ENCODE results near the gene TAPBP.
"Not testable (repeated sequence)": the region's sequence is repeated elsewhere in the genome, so short reads cannot be mapped to it uniquely, and the experiment has no call there.

Gene TAPBP

DNA sequence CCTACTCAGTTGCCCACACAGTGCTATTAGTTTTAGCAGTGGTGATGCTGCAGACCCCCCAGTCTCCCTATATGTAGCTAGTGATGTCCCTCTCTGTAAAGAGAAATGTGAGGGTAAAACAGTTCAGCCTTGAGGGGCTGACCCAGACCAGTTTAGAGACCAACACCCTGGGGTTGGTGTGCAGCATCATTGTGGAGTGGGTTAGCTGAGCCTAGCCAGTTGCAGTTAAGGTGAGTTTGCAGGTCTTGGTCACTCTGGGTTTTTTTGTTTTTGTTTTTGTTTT, 37.4 kb downstream of the TAPBP start:
- no peak for DNase-seq (ENCODE audit: low spot score)

DNA sequence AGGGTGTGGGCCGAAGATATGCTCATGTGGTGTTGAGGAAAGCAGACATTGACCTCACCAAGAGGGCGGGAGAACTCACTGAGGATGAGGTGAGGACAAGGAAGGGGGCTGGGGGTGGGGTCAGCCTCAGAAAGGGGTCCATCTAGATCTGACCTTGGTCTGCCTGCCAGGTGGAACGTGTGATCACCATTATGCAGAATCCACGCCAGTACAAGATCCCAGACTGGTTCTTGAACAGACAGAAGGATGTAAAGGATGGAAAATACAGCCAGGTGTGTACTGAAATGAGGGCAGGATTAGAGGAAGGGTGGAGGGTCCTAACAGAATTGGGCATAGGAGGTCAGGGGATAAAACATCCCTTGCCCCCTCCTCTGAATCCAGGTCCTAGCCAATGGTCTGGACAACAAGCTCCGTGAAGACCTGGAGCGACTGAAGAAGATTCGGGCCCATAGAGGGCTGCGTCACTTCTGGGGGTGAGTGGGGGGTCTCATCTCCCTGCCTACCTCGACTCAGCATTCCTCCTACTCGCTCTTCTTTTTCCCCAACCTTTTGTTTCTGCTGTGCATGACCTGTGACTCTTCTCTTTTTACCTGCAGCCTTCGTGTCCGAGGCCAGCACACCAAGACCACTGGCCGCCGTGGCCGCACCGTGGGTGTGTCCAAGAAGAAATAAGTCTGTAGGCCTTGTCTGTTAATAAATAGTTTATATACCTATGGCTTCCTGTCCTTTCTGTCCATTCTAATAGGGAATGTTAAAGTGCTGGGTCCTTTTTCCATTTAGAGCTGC, 37.9 kb downstream of the TAPBP start:
- not testable (repeated sequence) for DNase-seq (ENCODE audit: low spot score)

GRCh38 chr6:33273924-33274902, 39.7 kb downstream of the TAPBP start:
- no peak for DNase-seq (ENCODE audit: low spot score)

DNA sequence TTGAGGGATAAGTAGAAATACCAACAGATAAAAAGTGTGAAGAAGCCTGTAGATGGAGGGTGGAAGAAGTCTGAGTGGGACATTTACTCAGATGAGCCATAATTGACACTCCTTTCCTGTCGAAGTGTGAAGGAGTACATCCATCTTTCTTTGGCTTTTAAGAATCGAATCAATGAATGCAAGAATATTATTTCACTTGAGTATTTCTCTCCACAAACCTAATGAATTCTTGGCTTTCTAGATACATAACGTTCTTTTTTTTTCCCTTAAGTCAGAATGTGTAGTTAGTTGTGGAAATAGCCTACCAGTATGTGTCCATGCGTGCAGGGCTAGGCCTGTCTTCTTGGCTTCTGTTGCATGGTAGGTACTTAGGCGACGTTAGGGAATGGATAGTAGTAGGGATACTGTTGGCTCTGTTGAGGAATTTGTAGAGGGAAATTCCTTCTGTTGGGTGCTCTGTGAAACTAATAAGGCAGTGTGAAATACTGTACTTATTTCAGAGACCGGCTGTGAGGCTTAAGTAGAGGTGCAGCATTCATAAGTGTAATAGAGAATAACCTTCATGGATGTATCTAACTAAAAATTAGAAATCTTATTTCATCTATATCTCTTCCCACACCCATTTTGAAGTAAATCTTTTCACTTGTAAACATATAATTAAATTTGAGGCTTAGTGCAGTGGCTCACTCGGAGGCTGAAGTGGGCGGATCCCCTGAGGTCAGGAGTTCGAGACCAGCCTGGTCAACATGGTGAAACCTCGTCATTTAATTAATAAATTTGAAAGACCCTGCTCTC, 40.6 kb downstream of the TAPBP start:
- DNase-seq (ENCODE audit: low spot score), result no peak

- DNase-seq (ENCODE audit: low spot score), result no peak
These were observed 41.4 kb downstream of the TAPBP start for GRCh38 chr6:33272275-33273128.

DNA sequence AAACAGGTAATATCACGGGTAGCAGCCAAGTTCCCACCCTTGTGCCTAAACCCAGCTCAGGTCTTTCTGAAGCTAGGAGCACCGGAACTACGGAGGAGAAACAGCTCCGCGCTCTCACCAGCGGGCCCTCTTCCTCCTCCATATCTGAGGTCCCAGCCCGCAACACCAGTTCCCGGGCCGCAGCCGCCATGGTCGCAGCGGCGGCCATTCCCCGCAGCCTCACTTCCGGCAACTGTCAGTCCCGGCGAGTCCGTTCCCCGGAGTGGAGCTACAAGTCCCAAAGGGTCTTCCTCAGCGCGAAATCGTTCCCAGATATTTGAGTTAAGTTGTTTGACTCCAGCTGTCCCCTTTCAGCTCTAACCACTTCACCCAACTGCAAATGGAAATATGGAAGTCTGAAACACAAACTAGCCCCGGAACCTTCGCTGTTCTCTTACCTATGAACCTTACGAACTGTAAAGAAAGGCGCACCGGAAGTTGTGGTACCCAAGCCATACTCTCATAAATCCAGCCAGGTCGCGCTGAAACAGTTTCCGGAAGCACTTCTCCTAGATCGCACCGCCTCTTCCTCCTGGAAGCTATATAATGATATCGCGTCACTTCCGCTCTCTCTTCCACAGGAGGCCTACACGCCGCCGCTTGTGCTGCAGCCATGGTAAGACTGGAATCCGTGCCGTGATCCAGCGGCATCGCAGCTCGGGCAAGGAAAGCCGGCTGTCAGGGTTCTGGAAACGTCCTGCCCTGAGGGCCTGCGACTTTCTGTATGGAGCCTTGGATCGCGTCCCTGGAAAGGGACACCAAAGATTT, 42.2 kb downstream of the TAPBP start, which contains the start of the genes RPS18 and VPS52:
RPS18 (plus strand) TSS at position 608 of the 807 bp plus-strand sequence; CDS start at position 653, 45 bp downstream.
VPS52 (minus strand) TSS at position 409 of the 807 bp plus-strand sequence; CDS start at position 208, 201 bp downstream.
- DNase-seq (ENCODE audit: low spot score), result peak; percentile 93

- no peak for DNase-seq (ENCODE audit: low spot score)
These were observed 42.8 kb downstream of the TAPBP start for GRCh38 chr6:33271117-33271467.

DNA sequence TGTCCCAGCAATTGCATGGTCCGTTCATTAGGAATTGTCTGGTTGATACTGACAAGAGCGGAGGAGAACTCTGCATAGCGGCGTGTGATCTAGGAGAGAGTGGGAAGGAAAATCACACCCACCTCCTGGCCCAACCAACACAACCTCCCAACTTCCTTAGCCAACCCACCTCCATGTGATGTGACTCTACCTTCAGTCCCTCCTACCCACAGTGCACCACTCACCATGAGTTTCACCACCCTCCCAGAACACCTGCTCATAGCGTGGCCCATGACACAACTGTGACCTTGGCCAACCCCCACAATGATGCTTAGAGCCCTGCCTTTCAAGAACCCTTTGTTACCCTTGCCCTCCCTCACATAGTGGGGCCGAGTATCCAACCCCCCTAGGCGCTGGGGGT, 49.9 kb downstream of the TAPBP start:
- DNase-seq (ENCODE audit: low spot score), result no peak

DNA sequence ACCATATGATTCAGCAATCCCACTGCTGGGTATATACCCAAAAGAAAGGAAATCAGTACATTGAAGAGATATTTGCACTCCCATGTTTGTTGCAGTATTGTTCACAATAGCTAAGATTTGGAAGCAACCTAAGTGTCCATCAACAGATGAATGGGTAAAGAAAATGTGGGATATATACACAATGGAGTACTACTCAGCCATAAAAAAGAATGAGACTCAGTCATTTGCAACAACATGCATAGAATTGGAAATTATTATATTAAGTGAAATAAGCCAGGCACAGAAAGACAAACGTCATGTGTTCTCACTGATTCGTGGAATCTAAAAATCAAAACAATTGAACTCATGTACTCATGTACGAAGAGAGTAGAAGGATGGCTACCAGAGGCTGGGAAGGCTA, 51.4 kb downstream of the TAPBP start:
- not testable (repeated sequence) for DNase-seq (ENCODE audit: low spot score)

DNA sequence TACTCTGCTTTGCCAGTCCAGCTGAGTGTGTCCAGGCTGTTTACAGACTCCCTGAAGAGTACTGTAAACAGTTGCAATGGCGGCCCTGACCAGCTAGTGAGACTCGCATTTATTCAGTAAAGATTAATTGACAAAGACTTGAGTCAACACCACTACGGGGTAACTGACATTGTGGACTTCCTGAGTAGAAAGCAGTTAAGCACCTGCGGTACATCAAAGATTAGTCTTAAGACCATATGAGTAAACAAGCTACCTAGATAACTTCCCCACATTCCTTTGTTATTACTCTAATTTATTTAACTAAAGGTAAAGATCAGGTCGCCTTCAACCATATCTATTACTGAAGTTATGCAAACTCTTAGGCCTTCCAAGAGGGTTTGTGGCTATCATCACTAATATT, 54.8 kb downstream of the TAPBP start:
- DNase-seq (ENCODE audit: low spot score), result no peak

GRCh38 chr6:33254591-33254990, 59.3 kb downstream of the TAPBP start:
- DNase-seq (ENCODE audit: low spot score), result no peak

DNA sequence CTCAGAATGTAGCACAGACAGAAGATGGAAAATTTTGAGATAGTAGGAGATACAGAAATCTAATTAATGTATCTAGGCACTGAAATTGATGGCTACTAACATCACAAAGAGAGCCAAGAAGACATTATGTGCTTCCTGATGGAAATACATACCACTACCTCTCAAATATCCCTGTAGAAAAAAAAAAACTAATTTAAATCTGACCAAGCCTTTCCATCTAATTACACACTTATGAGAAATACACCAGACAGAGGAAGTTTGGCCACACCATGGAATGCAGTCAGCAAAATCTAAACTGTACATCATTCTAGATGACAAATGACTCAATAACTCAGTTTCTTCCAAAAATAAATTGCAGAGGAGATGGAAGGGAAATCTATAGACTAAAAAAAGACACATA, 61.1 kb downstream of the TAPBP start:
- DNase-seq (ENCODE audit: low spot score), result no peak

GRCh38 chr6:33251395-33252012, 62.4 kb downstream of the TAPBP start:
- peak; percentile 22 for DNase-seq (ENCODE audit: low spot score)

DNA sequence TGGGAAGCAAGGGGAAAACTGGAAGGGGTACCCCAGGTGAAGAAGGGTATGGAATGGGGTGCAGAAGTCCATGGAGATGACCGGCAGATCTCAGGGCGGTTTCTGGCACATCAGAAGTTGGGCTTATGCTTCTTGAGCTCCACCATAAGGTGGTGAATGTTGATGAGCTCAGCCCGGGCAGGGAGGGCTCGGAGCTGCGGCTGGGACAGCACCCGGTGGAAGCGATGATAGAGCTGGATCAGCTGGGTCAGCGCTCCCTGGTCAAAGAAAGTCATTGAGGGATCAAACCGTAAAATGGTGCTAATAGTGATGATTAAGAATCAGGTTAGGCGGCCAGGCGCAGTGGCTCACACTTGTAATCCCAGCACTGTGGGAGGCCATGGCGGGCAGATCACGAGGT, 63.1 kb downstream of the TAPBP start:
- DNase-seq (ENCODE audit: low spot score), result peak; percentile 61

- peak; percentile 5 for DNase-seq (ENCODE audit: low spot score)
These were observed 63.9 kb downstream of the TAPBP start for GRCh38 chr6:33249732-33250630.
